Mucosa of descending colon (tissue), 3 donors: ENCODE data around the gene TPT1. TPM values are rescaled to one million over a fixed set of nuclear protein-coding genes. Genes with fewer than 3 reads are reported as not detected.

ENCODE experiments used
- ATAC-seq: fragments of 200-7000 bp; cut with Tn5 transposase; one replicate; pipeline ENCODE4 v1.9.1; 2020; ENCODE audit warnings: mild to moderate bottlenecking, moderate library complexity
- DNase-seq, 3 donors: peaks; one replicate each; pipeline ENCODE4 v3.0.0-alpha.2; 2020
- H3K36me3 ChIP-seq: fragments of 200-600 bp; one replicate; pipeline ENCODE4 v1.8.0; 2021; ENCODE audit warnings: low read depth, mild to moderate bottlenecking
- H3K4me1 ChIP-seq: fragments of 200-600 bp; one replicate; pipeline ENCODE4 v1.8.0; 2021; ENCODE audit warnings: low read depth, mild to moderate bottlenecking
- H3K4me3 ChIP-seq: fragments of 200-600 bp; one replicate; pipeline ENCODE4 v1.8.0; 2021; ENCODE audit warnings: mild to moderate bottlenecking
- H3K9me3 ChIP-seq: fragments of 200-600 bp; one replicate; pipeline ENCODE4 v1.8.0; 2021; ENCODE audit warnings: mild to moderate bottlenecking
- intact Hi-C, 2 donors: fragments of 100-400 bp; cut with DNase I in 1 of 2; cut with micrococcal nuclease in 1 of 2; formaldehyde crosslinking; loops; one replicate each; pipeline versions ENCODE4 v1.11.0 to v1.11.1; 2022; cut with DNase I, micrococcal nuclease
- total RNA-seq, 3 donors: library from RNA; stranded (reverse); fragmentation: NEBNext Ultra II Directional in 2 of 3; extraction: Animal tissue kit (Norgen Biotek cat#: 25700) in 2 of 3; gene quantifications; one replicate each; pipeline versions ENCODE4 v1.2.1 to v1.2.4, GENCODE V29; 2021 to 2023
- TF ChIP-seq, protein P1 (sequence below): fragments of 200-600 bp; IDR thresholded peaks from one replicate; pipeline ENCODE4 v1.8.0; 2022; ENCODE audit warnings: antibody characterized with exemption, mild to moderate bottlenecking
- donor health status: DM: no; HTN: no; CAD: no; lungs with moderate emphysema.
- donor health status: DM: no; HTN: no; CAD: no.
- donor health status: DM: no; HTN: yes; CAD: no.

TPT1 gene
- total RNA-seq, 3 donors from 2014 or later: 3,253 to 4,069 (median 3,560) TPM

- TF ChIP-seq, protein P1, sequence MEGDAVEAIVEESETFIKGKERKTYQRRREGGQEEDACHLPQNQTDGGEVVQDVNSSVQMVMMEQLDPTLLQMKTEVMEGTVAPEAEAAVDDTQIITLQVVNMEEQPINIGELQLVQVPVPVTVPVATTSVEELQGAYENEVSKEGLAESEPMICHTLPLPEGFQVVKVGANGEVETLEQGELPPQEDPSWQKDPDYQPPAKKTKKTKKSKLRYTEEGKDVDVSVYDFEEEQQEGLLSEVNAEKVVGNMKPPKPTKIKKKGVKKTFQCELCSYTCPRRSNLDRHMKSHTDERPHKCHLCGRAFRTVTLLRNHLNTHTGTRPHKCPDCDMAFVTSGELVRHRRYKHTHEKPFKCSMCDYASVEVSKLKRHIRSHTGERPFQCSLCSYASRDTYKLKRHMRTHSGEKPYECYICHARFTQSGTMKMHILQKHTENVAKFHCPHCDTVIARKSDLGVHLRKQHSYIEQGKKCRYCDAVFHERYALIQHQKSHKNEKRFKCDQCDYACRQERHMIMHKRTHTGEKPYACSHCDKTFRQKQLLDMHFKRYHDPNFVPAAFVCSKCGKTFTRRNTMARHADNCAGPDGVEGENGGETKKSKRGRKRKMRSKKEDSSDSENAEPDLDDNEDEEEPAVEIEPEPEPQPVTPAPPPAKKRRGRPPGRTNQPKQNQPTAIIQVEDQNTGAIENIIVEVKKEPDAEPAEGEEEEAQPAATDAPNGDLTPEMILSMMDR: no peak
- Histone ChIP-seq H3K4me1 (no peaks in the 10 kb centered on the region), H3K9me3 (no peaks in the 10 kb centered on the region), H3K36me3 (no peaks in the 10 kb centered on the region), H3K4me3 (no peak overlapping the region)
- ATAC-seq: no peak
- no peak for DNase-seq
- intact Hi-C loops: no loop called here
Observed at GRCh38 chr13:45295536-45295935, 45.4 kb downstream of the TPT1 start.

DNA sequence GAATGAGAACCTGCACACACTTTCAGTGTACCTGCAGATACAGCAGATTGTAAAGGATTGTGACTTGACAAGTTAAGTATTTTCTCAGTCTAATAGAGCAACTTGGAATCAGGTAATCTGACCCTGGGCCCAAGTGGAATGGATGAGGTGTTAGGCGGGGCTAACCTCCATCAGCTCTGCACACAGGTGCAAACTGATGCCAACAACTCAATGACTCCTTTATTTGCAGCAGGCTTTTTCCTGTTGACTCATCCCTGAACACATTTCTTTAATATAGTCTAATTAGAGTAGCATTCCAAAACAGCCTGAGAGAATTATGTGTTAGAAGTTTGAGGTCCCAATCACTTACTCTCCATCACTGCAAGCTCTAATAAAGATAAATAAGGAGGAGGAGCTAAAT, 48.8 kb downstream of the TPT1 start:
- intact Hi-C loops: no loop called here
- no peak overlapping the region for H3K4me3 ChIP-seq

DNA sequence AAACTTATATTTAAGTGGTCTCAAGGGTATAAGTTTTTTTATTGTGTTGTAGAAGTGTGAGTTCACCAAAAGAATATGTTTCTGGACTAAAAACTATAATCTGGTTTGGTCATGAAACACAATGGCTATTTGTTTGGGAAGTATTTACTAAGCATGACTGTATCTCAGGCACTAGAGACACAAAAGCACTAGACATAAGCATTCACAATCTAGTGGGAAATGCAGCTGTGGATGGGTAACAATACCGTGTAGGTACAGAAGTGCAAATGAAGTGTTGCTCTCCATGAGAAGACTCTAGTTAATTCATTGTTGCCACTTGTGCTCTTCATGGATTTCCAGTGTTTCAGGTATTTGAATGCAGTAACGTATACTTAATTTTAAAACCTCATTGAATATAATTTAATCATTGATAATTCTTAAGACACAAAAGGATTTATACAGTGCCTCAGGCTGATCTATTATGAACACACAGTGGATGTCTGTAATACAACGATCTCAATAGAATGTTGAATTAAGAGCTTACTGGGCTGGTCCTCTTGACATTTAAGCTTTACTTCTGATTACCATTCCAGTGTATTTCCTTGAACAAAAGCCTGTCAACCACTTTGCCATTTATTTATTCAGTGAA, 50.9 kb downstream of the TPT1 start:
- intact Hi-C loops: no loop called here
- Histone ChIP-seq H3K9me3 (no peaks in the 10 kb centered on the region), H3K36me3 (no peaks in the 10 kb centered on the region), H3K4me3 (no peak overlapping the region), H3K4me1 (no peaks in the 10 kb centered on the region)
- DNase-seq (no peak), ATAC-seq (no peak)
- TF ChIP-seq, protein P1: no peak

More for the DNA sequence above, 48.8 kb downstream of the TPT1 start:
- Histone ChIP-seq H3K36me3 (no peaks in the 10 kb centered on the region), H3K4me1 (no peaks in the 10 kb centered on the region), H3K9me3 (no peaks in the 10 kb centered on the region)
- ATAC-seq: peak; percentile 48
- DNase-seq: no peak
- TF ChIP-seq, protein P1: no peak

Other genes with a start within 250 kb of the TPT1 start
- 10 to 100 TPM; 15.4 to 22.0 (median 15.9) TPM for gene GTF2F2, start 220.7 kb downstream of the TPT1 start, total RNA-seq
- 1 to 10 TPM in 2 of 3 donors, under 1 TPM in 1; 0.14 to 2.5 (median 1.2) TPM for gene KCTD4, start 140.1 kb downstream of the TPT1 start, total RNA-seq
- gene SLC25A30, start 77.2 kb upstream of the TPT1 start, total RNA-seq: 10 to 100 TPM; 10.5 to 20.0 (median 13.6) TPM
- gene COG3, start 123.8 kb upstream of the TPT1 start, total RNA-seq: 10 to 100 TPM; 37.0 to 51.3 (median 47.2) TPM